HCT116 (cell line): ENCODE measurements around the gene KLRC3. TPM values are rescaled to one million over a fixed set of nuclear protein-coding genes. Genes with fewer than 3 reads are reported as not detected.
A peak's percentile ranks its signal among the peaks of the same experiment; 100 is the strongest.
"Not testable (repeated sequence)": the region's sequence is repeated elsewhere in the genome, so short reads cannot be mapped to it uniquely, and the experiment has no call there.

ENCODE experiments used
- ATAC-seq: fragments of 200-7000 bp; cut with Tn5 transposase; 2 replicates; pipeline ENCODE4 v1.9.1; 2020; ENCODE audit warnings: mild to moderate bottlenecking, moderate library complexity
- Bru-seq: library from RNA; stranded (reverse); fragments of 400-500 nt; gene quantifications from one replicate; lab custom pipeline; 2021; lab: Mats Ljungman, UMichigan
- BruChase-seq, 2 experiments: library from RNA; stranded (reverse); fragments of 400-500 nt; gene quantifications; one replicate each; lab custom pipeline; 2021; lab: Mats Ljungman, UMichigan
- BruUV-seq: library from RNA; stranded (reverse); fragments of 400-500 nt; replicated peaks from 2 replicates; lab custom pipeline; 2021; lab: Mats Ljungman, UMichigan
- CTCF ChIA-PET: fragments of 300-600 bp; sonication (Branson Sonifier 250); formaldehyde crosslinking; loops from one replicate; lab custom pipeline; 2021; ENCODE audit warnings: antibody characterized with exemption; lab: Charles Lee
- POLR2A ChIA-PET: fragments of 300-600, 350-600 bp; sonication (Branson Sonifier 250); formaldehyde crosslinking; loops from one replicate; lab custom pipeline; 2021; ENCODE audit warnings: antibody characterized with exemption; lab: Charles Lee
- RAD21 ChIA-PET, 2 experiments: fragments of 300-600 bp; sonication (Branson Sonifier 250); formaldehyde crosslinking; loops; one replicate each; lab custom pipeline; 2023; ENCODE audit warnings: low total read pairs in 2 of 2; ENCODE audit not compliant: uncharacterized antibody in 2 of 2, unreplicated experiment in 2 of 2, low non-redundant PET in 1 of 2; lab: Charles Lee
- DNase-seq: peaks from one replicate; pipeline ENCODE4 v3.0.0-alpha.2; 2010; ENCODE audit warnings: low read depth, low spot score
- H2AFZ ChIP-seq: fragments of 200-600 bp; shearing (Covaris generic), sonication (generic); 2 replicates; pipeline ENCODE4 v1.6.1; 2017; ENCODE audit warnings: low read depth, mixed run types, mixed read lengths, antibody characterized with exemption, low read length; ENCODE audit not compliant: poor library complexity, severe bottlenecking
- H3K27ac ChIP-seq: 2 replicates; pipeline ENCODE4 v1.5.1; 2012; ENCODE audit warnings: low read depth, low read length
- H3K27me3 ChIP-seq: fragments of 200-600 bp; sonication (generic); 2 replicates; pipeline ENCODE4 v1.6.1; 2016; ENCODE audit warnings: mixed run types, low read length, mixed read lengths; ENCODE audit not compliant: insufficient read depth
- H3K36me3 ChIP-seq, 2 experiments: fragments of 200-500 bp in 1 of 2; fragments of 200-600 bp in 1 of 2; sonication (Bioruptor generic) in 1 of 2; sonication (generic) in 1 of 2; 2 replicates each; pipeline versions ENCODE4 v1.5.1 to v1.6.1; 2014 to 2016; ENCODE audit warnings: low read length in 2 of 2, inconsistent platforms in 1 of 2, mixed read lengths in 1 of 2, mixed run types in 1 of 2; ENCODE audit not compliant: insufficient read depth in 2 of 2, control insufficient read depth in 1 of 2
- H3K4me1 ChIP-seq, 2 experiments: fragments of 200-600 bp in 1 of 2; sonication (generic) in 1 of 2; 2 replicates each; pipeline versions ENCODE4 v1.5.1 to v1.6.1; 2012 to 2017; ENCODE audit warnings: low read length in 2 of 2, inconsistent platforms in 1 of 2, mild to moderate bottlenecking in 1 of 2, mixed read lengths in 1 of 2, mixed run types in 1 of 2, moderate library complexity in 1 of 2; ENCODE audit not compliant: insufficient read depth in 2 of 2, control insufficient read depth in 1 of 2
- H3K4me2 ChIP-seq: fragments of 200-600 bp; sonication (generic); 2 replicates; pipeline ENCODE4 v1.6.1; 2017; ENCODE audit warnings: mixed run types, low read length, mixed read lengths
- H3K4me3 ChIP-seq, 2 experiments: fragments of 200-600 bp in 1 of 2; sonication (generic) in 1 of 2; replicated peaks in 1 of 2; 2 replicates each; pipeline ENCODE4 v1.5.1; 2011 to 2016; ENCODE audit warnings: low read length in 2 of 2, control low read depth in 1 of 2, low read depth in 1 of 2, mild to moderate bottlenecking in 1 of 2, mixed read lengths in 1 of 2, mixed run types in 1 of 2
- H3K79me2 ChIP-seq: fragments of 200-600 bp; sonication (generic); 2 replicates; pipeline ENCODE4 v1.6.1; 2017; ENCODE audit warnings: mild to moderate bottlenecking, mixed run types, low read length, moderate library complexity, mixed read lengths; ENCODE audit not compliant: insufficient read depth
- H3K9ac ChIP-seq: fragments of 200-600 bp; sonication (generic); 2 replicates; pipeline ENCODE4 v1.6.1; 2016; ENCODE audit warnings: low read length, mixed read lengths
- H3K9me2 ChIP-seq: fragments of 200-600 bp; sonication (generic), shearing (Covaris generic); 2 replicates; pipeline ENCODE4 v1.6.1; 2017; ENCODE audit warnings: mixed run types, mild to moderate bottlenecking, moderate library complexity; ENCODE audit not compliant: insufficient read depth
- H3K9me3 ChIP-seq, 2 experiments: fragments of 200-500 bp in 1 of 2; fragments of 200-600 bp in 1 of 2; sonication (Bioruptor generic) in 1 of 2; sonication (generic) in 1 of 2; 2 replicates each; pipeline ENCODE4 v1.6.1; 2014 to 2017; ENCODE audit warnings: low read length in 2 of 2, mixed read lengths in 2 of 2, inconsistent platforms in 1 of 2, low read depth in 1 of 2, mild to moderate bottlenecking in 1 of 2, mixed run types in 1 of 2, moderate library complexity in 1 of 2; ENCODE audit not compliant: control insufficient read depth in 1 of 2, insufficient read depth in 1 of 2
- H4K20me1 ChIP-seq: fragments of 200-600 bp; sonication (generic), shearing (Covaris generic); 2 replicates; pipeline ENCODE4 v1.6.1; 2017; ENCODE audit warnings: mixed run types, mild to moderate bottlenecking, moderate library complexity; ENCODE audit not compliant: insufficient read depth
- CBX3 ChIP-seq: IDR thresholded peaks from 2 replicates; pipeline ENCODE4 v1.6.1; 2012; ENCODE audit warnings: low read depth
- CEBPB ChIP-seq: IDR thresholded peaks from 2 replicates; pipeline ENCODE4 v1.6.1; 2012; ENCODE audit warnings: low read depth
- ELF1 ChIP-seq: IDR thresholded peaks from 2 replicates; pipeline ENCODE4 v1.6.1; 2012; ENCODE audit warnings: low read depth, borderline replicate concordance
- EZH2 ChIP-seq: fragments of 200-600 bp; sonication (generic); IDR thresholded peaks from 2 replicates; pipeline ENCODE4 v1.6.1; 2017; ENCODE audit warnings: antibody characterized with exemption, mixed run types
- EZH2phosphoT487 ChIP-seq: fragments of 200-600 bp; IDR thresholded peaks from 2 replicates; pipeline ENCODE4 v1.6.1; 2018; ENCODE audit warnings: antibody characterized with exemption, borderline replicate concordance
- JUND ChIP-seq: IDR thresholded peaks from 2 replicates; pipeline ENCODE4 v1.6.1; 2012
- MAX ChIP-seq: IDR thresholded peaks from 2 replicates; pipeline ENCODE4 v1.6.1; 2012
- POLR2A ChIP-seq: IDR thresholded peaks from 2 replicates; pipeline ENCODE4 v1.7.0; 2011; ENCODE audit warnings: borderline replicate concordance; ENCODE audit not compliant: insufficient read depth, insufficient read length; ENCODE audit errors: extremely low read depth
- RAD21 ChIP-seq: IDR thresholded peaks from 2 replicates; pipeline ENCODE4 v1.6.1; 2012; ENCODE audit warnings: low read depth, mild to moderate bottlenecking
- SP1 ChIP-seq: IDR thresholded peaks from 2 replicates; pipeline ENCODE4 v1.6.1; 2012; ENCODE audit warnings: low read depth
- TCF7L2 ChIP-seq: IDR thresholded peaks from 2 replicates; pipeline ENCODE4 v1.7.0; 2011; ENCODE audit warnings: borderline replicate concordance, inconsistent platforms; ENCODE audit not compliant: insufficient read depth, insufficient read length; ENCODE audit errors: extremely low read depth
- YY1 ChIP-seq: IDR thresholded peaks from 2 replicates; pipeline ENCODE4 v1.6.1; 2011; ENCODE audit warnings: low read length, low read depth, moderate library complexity, mild to moderate bottlenecking; ENCODE audit not compliant: insufficient replicate concordance; ENCODE audit errors: extremely low read depth
- ZBTB33 ChIP-seq: IDR thresholded peaks from 2 replicates; pipeline ENCODE4 v1.6.1; 2011; ENCODE audit warnings: mild to moderate bottlenecking, low read length, moderate library complexity; ENCODE audit not compliant: insufficient replicate concordance; ENCODE audit errors: extremely low read depth
- ZFX ChIP-seq: fragments of 450-650 bp; IDR thresholded peaks from 2 replicates; pipeline ENCODE4 v1.6.1; 2017
- ZNF274 ChIP-seq: fragments of 200-500 bp; sonication (Bioruptor generic); IDR thresholded peaks from 2 replicates; pipeline ENCODE4 v1.6.1; 2014; ENCODE audit warnings: mild to moderate bottlenecking, low read depth, low read length, inconsistent platforms
- intact Hi-C: fragments of 100-400 bp; cut with micrococcal nuclease; formaldehyde crosslinking; loops from 2 replicates; pipeline ENCODE4 v1.10.0; 2022
- long read RNA-seq: library from polyadenylated mRNA; unstranded; transcript quantifications from one replicate; pipeline ENCODE4 v2.0.0, GENCODE V29; 2021; ENCODE audit not compliant: unreplicated experiment
- polyA plus RNA-seq: library from polyadenylated mRNA; unstranded; fragments of >200 nt; gene quantifications from 2 replicates; pipeline ENCODE4 v1.2.1, GENCODE V29; 2012; ENCODE audit warnings: missing spikeins
- total RNA-seq: library from RNA; stranded (reverse); gene quantifications from one replicate; pipeline ENCODE4 v1.2.1, GENCODE V29; 2021; ENCODE audit not compliant: unreplicated experiment

Gene KLRC3
- total RNA-seq, result 1.8 TPM
- 0.77 and 1.4 TPM in 2 replicates for polyA plus RNA-seq
- percentile 73 among the genes with signal in this experiment for Bru-seq, nascent RNA
- percentile 91 among the genes with signal in this experiment for BruChase-seq, experiment 1, labeled RNA remaining after a 6-hour chase
- BruChase-seq, experiment 2, labeled RNA remaining after a 2-hour chase, result percentile 91 among the genes with signal in this experiment
- long read RNA-seq, partial matches to known transcripts, result 3 of 7 reads
- long read RNA-seq, other reads (novel, unspliced or antisense), result 3 of 7 reads

- intact Hi-C loops, H3K9me3 ChIP-seq, POLR2A ChIA-PET, H3K9me2 ChIP-seq, CTCF ChIA-PET, H3K79me2 ChIP-seq, BruUV-seq, DNase-seq, H3K4me1 ChIP-seq, RAD21 ChIA-PET, H4K20me1 ChIP-seq, H3K4me3 ChIP-seq, H3K36me3 ChIP-seq, H3K27me3 ChIP-seq: not testable (repeated sequence)
- Histone ChIP-seq H3K9ac (0 out of 2 replicates have a peak within 1 kb of the TSS, but pooled peaks have one; percentile 5), H3K27ac (peak within 1 kb of the TSS; percentile 74), H2AFZ (peak within 1 kb of the TSS; percentile 86), H3K4me2 (peak within 1 kb of the TSS; percentile 63)
- ATAC-seq, result peak; percentile 63
- TF ChIP-seq SP1, result peak; percentile 44; the same call in 1 of the 2 replicates
- TF ChIP-seq MAX, result 0 out of 2 replicates have a peak, but pooled peaks have one; percentile 15
- 0 out of 2 replicates have a peak, but pooled peaks have one; percentile 21 for TF ChIP-seq CEBPB
- peak; percentile 15 for TF ChIP-seq TCF7L2
- peak; percentile 32; the same call in 1 of the 2 replicates for TF ChIP-seq JUND
Measured at GRCh38 chr12:10420334-10420733, at the start of gene KLRC3. TSS of gene KLRC3 (minus strand) at chr12:10420595. CDS start at chr12:10420550, 45 bp downstream.

- CTCF ChIA-PET, result no interaction called here
- BruUV-seq, result no TSS peak
- POLR2A ChIA-PET, result no interaction called here
Measured at GRCh38 chr12:10469701-10470100, 49.3 kb upstream of the KLRC3 start.

More at GRCh38 chr12:10469701-10470100, 49.3 kb upstream of the KLRC3 start:
- Histone ChIP-seq H3K9ac (no peak overlapping the region), H3K27me3 (no peaks in the 10 kb centered on the region), H3K36me3 (no peaks in the 10 kb centered on the region), H3K9me2 (no peaks in the 10 kb centered on the region), H3K27ac (no peak overlapping the region), H3K4me1 (no peaks in the 10 kb centered on the region), H2AFZ (no peak overlapping the region), H4K20me1 (no peaks in the 10 kb centered on the region), H3K79me2 (no peaks in the 10 kb centered on the region), H3K9me3 (no peaks in the 10 kb centered on the region), H3K4me2 (no peak overlapping the region), H3K4me3 (no peak overlapping the region)
- intact Hi-C loops, result no loop called here
- DNase-seq (no peak), ATAC-seq (no peak)
- TF ChIP-seq SP1 (no peak), ELF1 (no peak), JUND (no peak), POLR2A (no peak), RAD21 (no peak), CBX3 (no peak), YY1 (no peak), ZFX (no peak), ZNF274 (no peak), ZBTB33 (no peak), EZH2 (no peak), EZH2phosphoT487 (no peak), CEBPB (no peak)
- RAD21 ChIA-PET, result no interaction called here
